Loucy (cell line): ENCODE data around the gene JPT2.

ENCODE experiments used
- CTCF ChIP-seq: fragments of 200-600 bp; sonication (generic); conservative IDR thresholded peaks from 2 replicates; pipeline ENCODE4 v1.5.1; 2014; ENCODE audit warnings: mild to moderate bottlenecking, antibody characterized with exemption, low read length
- EZH2phosphoT487 ChIP-seq: fragments of 200-600 bp; IDR thresholded peaks from 2 replicates; pipeline ENCODE4 v1.6.1; 2018; ENCODE audit warnings: antibody characterized with exemption, mild to moderate bottlenecking, moderate library complexity, borderline replicate concordance

- TF ChIP-seq CTCF (no peak), EZH2phosphoT487 (no peak)
Observed at GRCh38 chr16:1678500-1679098, 520 bp downstream of the JPT2 start.
